DMS53 treated with DMSO at 0.1 percent for 48 hours (cell line): Measurements from ENCODE around the gene FAM81A.
"Not testable (repeated sequence)": the region's sequence is repeated elsewhere in the genome, so short reads cannot be mapped to it uniquely, and the experiment has no call there.

Source experiments
- DNase-seq: peaks from one replicate; lab custom pipeline; 2025; ENCODE audit not compliant: unreplicated experiment; lab: John Stamatoyannopoulos, UW

The FAM81A gene

DNA sequence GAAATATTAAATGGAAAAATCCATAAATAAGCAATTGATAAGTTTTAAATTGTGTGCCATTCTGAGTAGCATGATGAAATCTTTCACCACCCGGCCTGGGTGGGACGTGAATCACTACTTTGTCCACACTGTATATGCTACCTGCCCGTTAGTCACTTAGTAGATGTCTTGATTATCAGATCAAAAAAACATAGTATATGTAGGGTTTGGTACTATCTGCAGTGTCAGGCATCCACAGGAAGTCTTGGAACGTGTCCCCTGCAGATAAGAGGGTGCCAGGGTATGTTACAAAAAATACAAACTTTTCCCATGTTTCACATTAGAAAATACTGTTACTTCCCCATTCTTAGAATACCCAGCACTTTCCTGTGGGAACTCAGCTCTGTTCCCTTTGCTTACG, 35.2 kb downstream of the FAM81A start:
- no peak for DNase-seq

DNA sequence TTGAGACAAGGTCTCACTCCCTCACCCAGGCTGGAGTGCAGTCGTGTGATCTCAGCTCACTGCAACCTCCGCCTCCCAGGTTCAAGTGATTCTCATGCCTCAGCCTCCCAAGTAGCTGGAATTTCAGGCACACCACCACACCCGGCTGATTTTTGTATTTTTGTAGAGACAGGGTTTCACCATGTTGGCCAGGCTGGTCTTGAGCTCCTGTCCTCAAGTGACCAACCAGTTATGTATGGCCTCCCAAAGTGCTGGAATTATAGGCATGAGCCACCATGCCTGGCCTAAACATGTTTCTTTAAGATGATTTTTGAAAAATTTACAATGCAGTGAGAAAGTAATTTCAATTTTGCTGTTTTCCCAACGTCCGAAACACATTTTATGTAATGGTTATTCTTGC, 37.2 kb downstream of the FAM81A start:
- not testable (repeated sequence) for DNase-seq

DNA sequence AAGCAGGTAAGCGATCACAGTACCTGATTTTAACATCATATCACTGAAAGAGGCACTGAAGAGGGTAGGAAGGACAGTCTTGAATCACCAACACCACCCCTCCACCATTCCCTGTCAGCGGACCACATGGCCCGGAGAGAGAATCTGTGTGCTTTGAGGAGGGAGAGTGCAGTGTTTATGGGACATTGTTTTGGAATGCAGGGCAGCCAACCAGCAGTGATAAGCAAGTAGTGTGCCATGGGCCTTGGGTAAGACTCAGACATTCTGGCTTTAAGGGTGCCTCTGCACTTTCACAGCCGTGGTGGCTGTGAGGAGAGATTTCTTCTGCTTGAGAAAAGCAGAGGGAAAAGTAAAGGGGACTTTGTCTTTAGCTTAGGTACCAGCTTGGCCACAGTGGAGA, 46.4 kb downstream of the FAM81A start:
- no peak for DNase-seq

DNA sequence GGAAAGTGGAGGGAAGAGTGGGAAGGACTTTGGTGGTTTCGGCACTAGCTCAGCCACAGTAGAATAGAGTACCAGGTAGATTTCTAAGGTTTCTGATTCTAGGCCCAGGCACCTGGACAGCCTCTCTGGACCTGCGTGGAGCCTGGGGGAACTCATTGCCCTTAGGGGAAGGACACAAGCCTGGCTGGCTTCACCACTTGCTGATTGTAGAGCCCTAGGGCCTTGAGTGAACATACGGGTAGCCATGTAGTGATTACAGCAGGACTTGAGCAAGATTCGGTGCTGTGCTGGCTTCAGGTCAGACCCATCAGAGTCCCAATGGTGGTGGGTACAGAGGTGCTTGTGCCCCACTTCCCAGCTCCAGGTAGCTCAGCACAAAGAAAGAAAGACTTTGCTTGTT, 47.0 kb downstream of the FAM81A start:
- no peak for DNase-seq

DNA sequence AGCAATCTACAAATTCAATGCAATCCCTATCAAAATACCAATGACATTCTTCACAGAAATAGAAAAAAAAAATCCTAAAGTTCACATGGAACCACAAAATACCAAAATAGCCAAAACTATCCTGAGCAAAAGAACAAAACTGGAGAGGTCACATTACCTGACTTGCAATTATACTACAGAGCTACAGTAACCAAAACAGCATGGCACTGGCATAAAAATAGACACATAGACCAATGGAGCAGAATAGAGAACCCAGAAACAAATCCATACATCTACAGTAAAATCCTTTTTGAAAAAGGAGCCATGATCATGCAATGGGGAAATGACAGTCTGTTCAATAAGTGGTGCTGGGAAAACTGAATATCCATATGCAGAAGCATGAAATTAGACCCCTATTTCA, 51.5 kb downstream of the FAM81A start:
- DNase-seq, result not testable (repeated sequence)

DNA sequence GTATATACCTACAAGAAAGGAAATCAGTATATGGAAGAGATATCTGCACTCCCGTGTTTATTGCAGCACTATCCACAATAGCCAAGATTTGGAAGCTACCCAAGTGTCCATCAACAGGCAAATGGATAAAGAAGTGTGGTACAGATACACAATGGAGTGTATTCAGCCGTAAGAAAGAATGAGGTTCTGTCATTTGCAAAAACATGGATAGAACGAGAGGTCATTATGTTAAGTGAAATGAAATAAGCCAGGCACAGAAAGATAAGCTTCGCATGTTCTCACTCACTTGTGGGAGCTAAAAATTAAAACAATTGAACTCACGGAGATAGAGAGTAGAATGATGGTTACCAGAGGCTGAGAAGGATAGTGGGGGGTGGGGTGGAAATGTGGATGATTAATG, 53.1 kb downstream of the FAM81A start:
- no peak for DNase-seq

DNA sequence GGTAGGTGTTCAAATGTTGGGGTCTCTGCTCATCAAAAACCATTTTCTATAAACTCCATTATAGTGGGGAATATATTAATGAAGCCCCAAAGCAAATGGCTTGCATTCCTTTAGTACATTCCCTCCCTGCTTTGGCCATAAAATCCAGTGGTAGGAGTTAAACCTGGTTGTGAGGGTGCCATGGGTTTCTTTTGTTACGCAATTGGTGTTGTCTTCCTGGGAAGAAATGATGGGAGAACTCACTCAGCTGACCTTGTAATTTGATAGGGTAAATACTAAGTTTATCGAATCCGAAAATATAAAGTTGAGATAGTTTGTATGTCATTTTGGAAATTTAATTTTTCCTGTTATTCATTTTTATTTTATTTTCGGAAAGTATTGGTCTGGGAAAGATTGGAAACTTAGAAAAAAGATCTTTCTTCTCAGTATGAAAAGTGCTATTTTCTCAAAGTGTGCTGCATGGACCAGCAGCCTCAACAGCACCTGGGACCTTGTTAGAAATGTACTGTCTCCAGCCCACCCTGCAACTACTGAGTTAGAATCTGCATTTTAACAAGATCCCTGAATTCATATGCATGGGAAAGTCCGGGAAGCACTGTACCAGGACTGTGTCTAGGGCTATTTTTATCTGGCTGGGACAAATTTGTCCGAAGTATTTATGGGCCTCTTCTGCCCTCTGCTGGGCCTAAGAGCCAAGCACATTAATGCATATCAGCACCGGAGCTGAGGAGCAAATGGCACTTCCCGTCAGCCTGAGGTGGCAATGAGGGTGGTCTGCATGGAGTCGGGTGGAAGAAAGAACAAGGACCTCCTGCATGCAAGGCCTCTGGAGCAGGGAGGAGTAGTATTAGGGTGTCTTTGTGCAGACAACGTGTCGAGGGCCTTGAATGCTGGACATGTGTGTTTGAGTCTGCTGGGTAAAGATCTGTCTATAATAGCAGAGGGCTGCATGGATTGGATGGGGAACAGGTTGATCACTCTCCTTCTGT, 54.7 kb downstream of the FAM81A start:
- peak; percentile 33 for DNase-seq

DNA sequence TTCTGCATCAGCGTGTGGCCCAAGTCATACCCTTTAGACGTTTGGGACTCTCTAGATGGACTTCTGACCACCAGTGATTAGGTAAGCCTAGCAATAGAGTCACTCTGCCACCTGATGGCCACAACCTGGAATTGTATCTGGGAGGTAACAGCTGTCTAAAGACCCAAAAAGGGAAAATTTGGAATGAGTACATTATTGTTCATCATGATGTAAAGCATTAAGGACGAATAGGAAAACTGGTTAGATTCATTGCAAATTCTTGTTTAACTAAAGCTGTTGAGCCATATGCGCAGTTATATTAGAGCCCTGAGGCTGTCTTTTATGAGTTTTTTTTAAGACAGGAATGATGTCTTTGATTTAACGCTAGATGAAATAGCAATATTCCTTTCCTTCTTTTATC, 63.6 kb downstream of the FAM81A start:
- peak; percentile 44 for DNase-seq

DNA sequence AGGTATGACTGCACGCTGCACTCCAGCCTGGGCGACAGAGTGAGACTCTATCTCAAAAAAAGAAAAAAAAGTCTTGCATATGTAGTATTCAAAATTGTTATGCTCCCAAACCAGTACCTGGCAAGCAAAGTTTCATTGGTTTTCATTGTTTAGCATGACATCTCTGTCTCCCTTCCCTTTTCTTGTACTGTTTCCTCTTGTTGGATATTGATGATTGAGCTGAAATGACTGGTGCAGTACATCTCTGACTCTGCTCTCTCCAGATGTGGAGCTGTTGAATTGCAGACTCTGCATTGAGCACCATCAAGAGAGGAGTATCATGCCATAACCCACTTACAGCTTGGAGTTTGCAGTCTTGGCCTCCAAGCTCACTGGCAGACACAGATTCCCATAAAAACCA, 77.2 kb downstream of the FAM81A start:
- DNase-seq, result no peak

DNA sequence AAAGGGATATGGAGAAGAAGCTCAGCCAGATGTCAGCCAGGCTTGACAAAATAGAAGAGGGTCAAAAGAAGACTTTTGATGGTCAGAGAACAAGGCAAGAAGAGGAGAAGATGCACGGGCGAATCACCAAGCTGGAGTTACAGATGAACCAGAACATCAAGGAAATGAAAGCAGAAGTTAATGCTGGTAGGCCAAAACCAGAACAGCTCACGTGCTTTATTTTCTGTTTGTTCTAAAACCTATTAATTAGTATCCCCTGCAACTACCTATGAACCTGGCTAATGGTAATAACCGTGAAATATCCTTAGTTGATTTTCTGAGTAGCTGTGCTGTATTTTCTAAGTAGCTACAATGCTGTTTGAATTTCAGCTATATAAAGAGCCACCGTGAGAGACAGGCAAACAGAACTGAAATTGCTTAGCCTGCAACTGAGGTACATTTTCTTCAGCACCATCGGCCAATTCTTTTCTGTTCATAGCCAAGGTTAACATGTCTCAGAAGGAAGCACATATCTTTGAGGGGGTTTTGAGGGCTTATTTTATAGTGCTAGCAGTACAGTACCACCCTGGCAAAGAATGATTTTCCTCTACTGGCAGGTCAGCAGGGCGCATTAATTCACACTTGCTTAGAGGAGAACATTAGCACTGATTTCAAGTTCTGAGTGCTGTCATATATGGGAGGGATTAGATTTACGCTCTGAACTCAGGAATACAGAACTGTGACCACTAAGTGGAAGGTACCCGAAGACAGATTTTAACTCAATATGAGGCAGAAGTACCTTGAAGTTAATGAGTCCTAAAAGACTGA, 78.9 kb downstream of the FAM81A start:
- DNase-seq, result no peak

DNA sequence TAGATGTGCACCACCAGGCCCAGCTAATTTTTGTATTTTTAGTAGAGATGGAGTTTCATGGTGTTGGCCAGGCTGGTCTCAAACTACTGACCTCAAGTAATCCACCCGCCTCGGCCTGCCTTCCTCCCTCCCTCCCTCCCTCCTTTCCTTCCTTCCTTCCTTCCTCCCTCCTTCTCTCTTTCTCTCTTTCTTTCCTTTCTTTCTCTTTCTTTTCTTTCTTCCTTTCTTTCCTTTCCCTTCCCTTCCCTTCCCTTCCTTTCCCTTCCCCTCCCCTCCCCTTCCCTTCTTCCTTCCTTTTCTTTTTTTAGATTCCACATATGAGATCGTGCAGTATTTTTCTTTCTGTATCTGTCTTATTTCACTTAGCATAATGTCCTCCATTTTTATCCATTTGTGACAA, 81.3 kb downstream of the FAM81A start:
- DNase-seq, result no peak

DNA sequence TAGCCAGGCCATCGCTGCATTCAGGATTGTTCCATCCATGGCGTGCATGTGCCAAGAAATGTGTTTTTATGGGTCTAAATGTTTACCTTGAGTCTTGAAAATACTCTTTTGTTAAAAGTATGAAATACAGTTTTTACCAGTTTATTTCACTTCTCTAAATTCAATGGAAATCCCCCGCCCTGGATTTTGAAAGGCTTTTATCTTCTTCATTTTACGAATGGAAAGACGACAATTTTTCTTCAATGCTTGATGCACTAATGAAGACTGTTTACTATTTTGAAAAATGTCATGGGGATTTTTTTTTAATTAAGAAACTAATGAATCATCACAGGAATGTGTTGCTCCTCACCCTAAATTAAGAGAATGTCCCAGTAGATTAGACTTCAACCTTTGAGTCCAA, 83.5 kb downstream of the FAM81A start:
- DNase-seq, result no peak

DNA sequence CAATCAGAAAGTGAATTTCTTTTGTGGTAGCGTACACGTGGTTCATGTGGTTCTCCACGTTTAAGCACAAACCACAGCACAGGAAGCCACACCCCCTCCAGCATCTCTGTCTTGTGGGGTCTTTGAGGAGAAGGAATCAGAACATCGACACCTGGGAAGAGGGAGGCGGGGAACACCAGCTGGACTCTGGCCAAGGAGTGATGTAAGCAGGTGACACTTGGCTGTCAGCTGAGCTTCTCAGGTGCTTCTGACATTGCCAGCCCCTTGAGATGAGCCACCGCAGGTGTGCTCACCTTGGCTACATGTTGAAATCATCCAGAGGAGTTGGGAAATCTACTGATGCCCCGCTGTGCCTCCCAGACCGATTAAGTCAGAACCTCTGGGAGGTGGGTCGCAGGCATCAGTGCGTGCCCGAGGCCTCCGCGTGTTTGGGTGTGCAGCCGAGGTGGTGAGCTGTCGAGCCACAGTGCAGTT, 85.0 kb downstream of the FAM81A start:
- peak; percentile 18 for DNase-seq

DNA sequence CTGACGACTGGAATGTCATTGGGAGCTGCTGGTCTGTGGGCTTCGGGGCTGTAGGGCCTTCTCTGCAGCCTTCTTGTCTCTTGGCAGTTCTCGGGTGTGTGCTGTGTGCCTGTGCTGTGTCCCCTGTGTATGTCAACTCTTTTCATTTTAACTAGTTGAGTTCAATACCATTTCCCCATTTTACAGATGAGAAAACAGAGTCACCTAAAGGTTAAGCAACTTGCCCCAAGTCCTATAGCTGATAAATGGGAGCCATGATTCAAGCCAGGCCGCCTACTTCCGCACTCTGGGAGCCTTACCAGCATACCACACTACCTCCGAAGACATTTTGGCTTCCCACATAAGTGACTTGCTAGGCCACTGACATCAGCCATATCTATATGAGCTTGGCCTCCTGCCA, 85.7 kb downstream of the FAM81A start:
- no peak for DNase-seq

DNA sequence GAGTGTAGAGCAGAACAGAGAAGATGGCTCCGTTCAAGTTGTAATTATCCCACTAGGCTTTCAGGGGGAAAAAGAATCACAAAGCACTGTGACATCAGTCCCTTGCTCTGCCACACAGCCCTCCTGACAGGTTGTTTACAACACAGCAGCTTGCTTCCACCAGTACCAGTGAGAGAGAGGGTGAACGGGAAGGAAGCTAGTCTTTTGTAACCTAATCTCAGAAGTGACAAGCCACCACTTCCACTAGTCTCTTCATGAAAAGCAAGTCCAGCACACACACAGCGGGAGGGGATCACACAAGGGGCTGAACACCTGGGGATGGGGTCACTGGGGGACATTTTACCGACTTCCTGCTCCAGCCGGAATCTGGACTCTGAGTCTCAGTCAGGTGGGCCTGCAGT, 86.3 kb downstream of the FAM81A start:
- DNase-seq, result no peak

DNA sequence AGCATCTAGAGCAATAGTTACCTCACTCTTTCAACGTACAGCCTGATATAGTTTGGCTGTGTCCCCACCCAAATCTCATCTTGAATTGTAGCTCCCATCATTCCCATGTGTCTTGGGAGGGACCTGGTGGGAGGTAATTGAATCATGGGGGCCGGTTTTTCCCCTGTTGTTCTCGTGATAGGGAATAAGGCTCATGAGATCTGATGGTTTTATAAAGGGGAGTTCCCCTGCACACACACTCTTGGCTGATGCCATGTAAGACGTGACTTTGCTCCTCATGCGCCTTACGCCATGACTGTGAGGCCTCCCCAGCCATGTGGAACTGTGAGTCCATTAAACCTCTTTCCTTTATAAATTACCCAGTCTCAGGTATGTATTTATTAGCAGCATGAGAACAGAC, 88.5 kb downstream of the FAM81A start:
- DNase-seq, result not testable (repeated sequence)

DNA sequence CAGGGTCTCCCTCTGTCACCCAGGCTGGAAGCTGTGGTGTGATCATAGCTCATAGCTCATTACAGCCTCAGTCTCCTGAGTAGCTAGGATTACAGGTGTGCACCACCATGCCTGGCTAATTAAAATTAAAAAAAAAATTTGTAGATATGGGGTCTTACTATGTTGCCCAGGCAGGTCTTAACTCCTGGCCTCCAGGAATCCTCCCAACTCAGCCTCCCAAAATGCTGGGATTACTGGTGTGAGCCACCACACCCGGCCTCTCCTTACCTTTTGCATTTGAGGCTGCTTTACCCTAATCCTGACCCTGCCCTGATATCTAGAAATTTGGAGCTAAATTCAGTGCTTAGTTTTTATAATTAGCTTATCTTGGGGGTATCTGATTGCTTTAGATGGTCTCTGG, 90.4 kb downstream of the FAM81A start:
- DNase-seq, result no peak

DNA sequence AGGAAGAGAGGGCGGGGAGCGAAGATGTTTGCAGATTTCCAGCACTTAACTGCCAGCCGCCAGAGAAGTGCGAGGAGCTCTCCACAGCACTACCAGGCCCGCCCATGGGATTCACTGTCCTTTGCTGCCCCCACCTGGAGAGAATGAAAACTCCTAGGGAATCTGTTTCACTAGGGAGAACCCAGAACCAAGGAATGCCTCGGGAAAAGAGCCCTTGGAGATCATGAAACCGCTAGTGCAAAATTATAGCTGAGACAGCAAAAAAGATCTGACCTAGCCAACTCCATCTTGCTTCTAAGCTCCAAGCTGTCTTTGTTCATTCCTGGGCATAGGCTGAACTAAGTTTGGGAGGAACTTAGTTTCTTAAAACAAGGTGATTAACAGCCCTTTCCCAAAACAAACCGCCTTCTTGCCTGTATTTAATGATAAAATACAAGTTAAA, 91.0 kb downstream of the FAM81A start:
- peak; percentile 43 for DNase-seq

DNA sequence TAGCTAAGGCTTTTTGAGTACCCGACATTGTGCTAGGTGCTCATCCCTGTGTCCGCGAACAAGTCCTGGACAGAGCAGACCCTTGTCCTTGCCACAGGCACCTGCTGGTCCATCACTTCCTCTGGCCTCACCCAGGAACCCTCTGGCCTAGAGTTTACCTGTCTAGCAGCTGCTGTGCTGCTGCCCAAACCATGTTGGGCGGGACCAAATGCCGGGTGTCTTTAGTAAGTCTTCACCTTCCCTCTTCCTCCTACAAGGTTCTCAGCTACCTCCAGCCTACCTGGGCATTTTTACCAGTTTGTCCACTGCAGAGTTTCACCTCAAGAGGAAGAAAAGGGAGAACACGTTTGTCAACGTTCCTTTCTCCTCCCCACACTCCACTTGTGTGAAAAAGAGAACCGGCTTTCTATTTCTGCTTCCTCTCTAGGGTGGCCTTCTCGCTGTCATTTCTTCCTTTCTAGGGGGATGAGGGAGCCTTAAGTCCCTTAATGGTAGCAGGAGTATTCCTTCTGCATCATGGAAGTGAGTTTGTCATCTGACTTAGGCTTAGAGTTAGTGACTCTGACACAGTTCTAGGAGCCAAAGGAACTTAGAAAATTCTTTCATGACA, 93.2 kb downstream of the FAM81A start:
- DNase-seq, result no peak

DNA sequence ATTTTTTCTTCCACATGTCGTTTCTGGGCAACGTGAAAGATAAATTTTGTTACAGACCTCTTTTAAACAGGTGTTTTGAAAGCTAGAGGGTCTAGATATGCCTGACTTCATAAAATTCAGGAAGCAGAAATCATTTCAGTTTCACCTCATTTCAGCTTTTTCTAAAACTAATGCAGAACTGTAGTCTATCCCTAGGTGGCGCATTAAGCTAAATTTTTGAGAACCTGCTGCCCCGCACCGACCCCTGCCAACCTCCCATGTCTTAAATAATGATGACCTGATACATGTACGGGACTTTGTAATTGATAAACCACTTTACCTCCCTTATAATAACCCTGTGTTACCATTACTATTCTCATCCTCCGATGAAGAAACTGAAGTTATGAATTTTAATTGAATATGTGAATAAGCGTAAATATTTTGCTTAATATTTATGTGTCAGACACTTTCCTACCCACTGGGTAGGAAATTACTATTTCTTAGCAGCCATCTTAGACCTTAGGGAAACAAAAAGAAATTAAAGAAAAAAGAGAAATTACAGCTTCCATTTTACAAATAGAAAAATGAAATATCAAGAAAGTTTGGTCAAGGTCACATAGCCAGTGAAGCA, 94.9 kb downstream of the FAM81A start:
- peak; percentile 17 for DNase-seq

DNA sequence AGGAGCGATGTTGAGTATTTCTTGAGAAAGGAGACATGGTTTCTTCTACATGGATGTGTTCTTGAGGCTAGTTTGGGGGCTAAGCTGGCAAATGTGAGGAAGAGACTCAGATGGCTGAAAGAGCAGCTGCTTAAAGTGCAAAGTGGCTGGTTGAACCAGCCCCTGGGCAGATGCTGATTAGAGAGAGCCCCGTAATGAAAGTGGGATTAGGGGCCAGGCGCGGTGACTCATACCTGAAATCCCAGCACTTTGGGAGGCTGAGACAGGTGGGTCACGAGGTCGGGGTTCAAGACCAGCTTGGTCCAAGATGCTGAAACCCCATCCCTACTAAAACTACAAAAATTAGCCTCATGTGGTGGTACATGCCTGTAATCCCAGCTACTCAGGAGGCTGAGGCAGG, 98.6 kb downstream of the FAM81A start:
- DNase-seq, result no peak
